ENCODE data around the gene CHAD. TPM values are rescaled to one million over a fixed set of nuclear protein-coding genes. Genes with fewer than 3 reads are reported as not detected.
"Not testable (repeated sequence)": the region's sequence is repeated elsewhere in the genome, so short reads cannot be mapped to it uniquely, and the experiment has no call there.

CHAD gene
- total RNA-seq, 1 donor from 2014 or later, result not detected

DNA sequence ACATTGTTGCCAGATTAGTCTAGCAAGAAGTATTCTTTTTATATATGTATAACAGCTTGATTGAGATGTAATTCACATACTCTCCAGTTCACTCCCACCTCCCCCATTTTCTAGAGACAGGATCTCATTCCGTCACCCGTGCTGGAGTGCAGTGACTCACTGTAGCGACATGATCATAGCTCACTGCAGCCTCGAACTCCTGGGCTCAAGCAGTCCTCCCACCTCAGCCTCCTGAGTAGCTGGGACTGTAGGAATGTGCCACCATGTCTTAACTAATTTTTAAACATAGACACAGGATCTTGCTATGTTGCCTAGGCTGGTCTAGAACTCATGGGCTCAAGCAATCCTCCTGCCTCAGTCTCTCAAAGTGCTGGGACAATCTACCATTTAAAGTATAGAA lies 6.7 kb upstream of the CHAD start:
- no peak for DNase-seq (ENCODE audit: low read depth, low spot score)

- no peak for DNase-seq (ENCODE audit: low read depth, low spot score)
Observed at GRCh38 chr17:50474523-50474922, 5.8 kb upstream of the CHAD start.

GRCh38 chr17:50473901-50474300 lies 5.2 kb upstream of the CHAD start:
- DNase-seq (ENCODE audit: low read depth, low spot score), result no peak

DNA sequence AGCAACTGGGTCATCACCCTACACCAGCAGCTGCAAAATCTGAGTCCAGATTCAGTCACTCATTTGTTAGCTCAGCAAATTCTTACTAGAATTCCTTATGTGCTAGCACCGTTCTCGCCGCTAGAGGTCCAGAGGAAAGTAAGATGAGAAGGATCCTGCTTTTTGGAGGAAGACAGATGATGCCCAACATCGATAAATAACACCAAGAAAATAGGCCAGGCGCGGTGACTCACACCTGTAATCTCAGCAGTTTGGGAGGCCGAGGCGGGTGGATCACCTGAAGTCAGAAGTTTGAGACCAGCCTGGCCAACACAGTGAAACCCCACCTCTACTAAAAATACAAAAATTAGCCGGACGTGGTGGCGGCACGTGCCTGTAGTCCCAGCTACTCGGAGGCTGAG lies 4.1 kb upstream of the CHAD start:
- not testable (repeated sequence) for DNase-seq (ENCODE audit: low read depth, low spot score)

- DNase-seq (ENCODE audit: low read depth, low spot score), result no peak
Observed at GRCh38 chr17:50472286-50472685, 3.6 kb upstream of the CHAD start.

- DNase-seq (ENCODE audit: low read depth, low spot score), result no peak
Observed at GRCh38 chr17:50471009-50471905, 2.6 kb upstream of the CHAD start.

DNA sequence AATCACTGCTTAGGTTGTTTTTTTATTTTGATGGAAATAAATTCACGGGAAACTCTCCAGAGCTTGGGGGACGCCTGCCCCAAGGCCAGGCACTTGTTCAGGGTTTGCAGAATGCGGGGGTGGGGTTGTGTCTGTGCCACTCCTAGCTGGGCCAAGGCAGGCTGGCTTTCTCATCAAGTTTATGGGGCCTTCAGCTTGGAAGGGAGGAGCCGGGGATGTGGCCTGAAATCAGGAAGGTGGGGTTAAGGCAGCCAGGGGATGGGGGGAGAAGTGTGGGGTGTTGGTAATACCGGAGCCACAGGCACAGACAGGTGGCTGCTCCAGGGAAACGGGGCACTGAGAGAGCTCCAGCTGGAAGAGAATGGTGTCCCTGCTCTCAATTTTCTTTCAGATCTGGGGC lies 1.7 kb upstream of the CHAD start:
- DNase-seq (ENCODE audit: low read depth, low spot score), result no peak

DNA sequence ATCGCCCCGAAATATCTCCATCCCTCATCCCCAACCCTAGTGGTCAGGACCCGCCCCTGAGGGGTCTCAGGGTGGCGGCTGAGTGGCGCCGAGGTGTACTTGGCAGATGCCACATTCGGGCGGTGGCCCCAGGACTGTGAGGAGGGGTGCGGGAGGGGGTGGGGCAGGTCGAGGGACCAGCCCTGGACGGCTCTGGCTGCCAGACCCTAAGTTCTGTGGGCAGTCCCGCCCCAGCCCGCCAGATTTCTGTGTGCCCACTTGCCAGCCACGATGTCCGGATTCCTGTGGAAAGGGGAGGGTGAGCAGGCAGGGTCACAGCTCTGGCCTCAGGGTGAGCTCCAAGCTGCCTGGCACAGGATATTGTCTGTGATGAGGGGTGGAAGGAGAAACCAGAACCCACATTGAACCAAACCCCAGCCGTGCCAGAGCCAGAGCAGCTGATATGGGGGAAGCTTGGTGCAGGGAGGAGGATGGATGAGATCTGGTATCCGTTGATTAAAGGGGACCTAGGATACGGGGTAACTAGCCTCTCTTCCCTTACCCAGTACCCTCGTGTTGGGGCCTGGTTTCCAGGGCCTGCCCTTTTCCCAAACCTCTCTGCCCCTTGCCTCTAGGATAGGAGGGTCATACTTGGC lies 1.1 kb upstream of the CHAD start:
- no peak for DNase-seq (ENCODE audit: low read depth, low spot score)

- no peak for DNase-seq (ENCODE audit: low read depth, low spot score)
Observed at GRCh38 chr17:50469208-50469605, 527 bp upstream of the CHAD start.

DNA sequence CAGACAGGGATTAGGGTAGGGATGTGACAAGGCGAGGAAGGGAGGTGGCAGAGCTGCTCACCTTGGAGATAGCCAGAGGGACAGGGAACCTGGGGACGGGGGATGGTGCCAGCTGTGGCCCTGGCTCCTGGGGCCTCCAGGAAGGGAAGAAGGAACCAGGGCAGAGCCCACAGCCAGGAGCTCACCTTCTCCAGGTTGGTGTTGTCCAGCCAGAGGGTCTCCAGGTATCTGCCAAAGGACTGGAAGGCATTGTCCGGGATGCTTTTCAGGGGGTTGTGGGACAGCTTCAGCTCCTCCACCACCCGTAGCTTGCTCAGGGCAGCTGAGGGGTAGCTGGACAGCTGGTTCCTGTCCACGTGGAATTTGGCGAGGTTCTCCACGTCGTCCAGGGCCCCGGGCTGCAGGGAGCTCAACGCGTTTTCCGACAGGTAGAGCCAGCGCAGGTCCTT lies 801 bp downstream of the CHAD start:
- DNase-seq (ENCODE audit: low read depth, low spot score), result no peak

GRCh38 chr17:50467114-50467854 lies 1.4 kb downstream of the CHAD start:
- no peak for DNase-seq (ENCODE audit: low read depth, low spot score)

GRCh38 chr17:50466371-50467113 lies 2.1 kb downstream of the CHAD start:
- DNase-seq (ENCODE audit: low read depth, low spot score), result no peak

DNA sequence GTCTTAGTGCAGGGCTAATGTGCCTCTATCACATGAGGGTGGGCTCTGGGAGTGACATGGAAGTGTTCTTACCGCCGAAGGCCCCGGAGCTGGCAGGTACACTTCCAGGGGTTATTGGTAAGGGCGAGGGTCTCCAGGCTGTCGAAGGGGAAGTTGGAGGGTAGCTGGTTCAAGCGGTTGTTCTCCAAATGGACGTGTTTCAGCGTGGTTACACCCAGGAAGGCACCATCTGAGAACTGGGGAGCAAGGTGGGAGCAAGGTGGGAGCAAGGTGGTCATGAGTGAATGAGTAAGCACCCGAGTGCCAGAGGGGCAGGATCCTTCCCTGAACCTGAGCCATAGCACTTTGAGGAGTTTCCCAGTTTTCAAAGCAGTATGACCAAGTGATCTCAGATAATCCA lies 3.0 kb downstream of the CHAD start:
- no peak for DNase-seq (ENCODE audit: low read depth, low spot score)

DNA sequence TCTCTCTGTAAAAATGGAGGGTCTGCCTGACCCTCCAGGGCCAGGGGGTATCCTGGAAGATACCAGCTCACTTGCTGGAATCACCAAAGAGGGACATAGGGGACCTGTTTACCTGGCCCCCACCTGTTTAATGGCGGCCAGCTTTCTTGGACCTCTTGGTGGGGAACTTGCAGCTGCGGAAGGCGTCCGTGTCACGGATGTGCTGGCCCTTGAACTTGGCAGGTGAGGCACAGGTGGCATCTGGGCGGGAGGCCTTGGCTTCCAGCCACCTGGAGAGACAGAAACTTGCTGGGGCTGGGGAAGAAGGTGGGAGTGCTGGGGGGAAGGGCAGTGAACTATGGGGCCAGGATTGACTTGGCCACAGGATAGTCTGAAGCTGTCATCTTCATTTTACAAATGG lies 3.5 kb downstream of the CHAD start:
- DNase-seq (ENCODE audit: low read depth, low spot score), result no peak

GRCh38 chr17:50464736-50465135 lies 3.9 kb downstream of the CHAD start:
- no peak for DNase-seq (ENCODE audit: low read depth, low spot score)

- DNase-seq (ENCODE audit: low read depth, low spot score), result no peak
Observed at GRCh38 chr17:50464121-50464520, 4.6 kb downstream of the CHAD start.

DNA sequence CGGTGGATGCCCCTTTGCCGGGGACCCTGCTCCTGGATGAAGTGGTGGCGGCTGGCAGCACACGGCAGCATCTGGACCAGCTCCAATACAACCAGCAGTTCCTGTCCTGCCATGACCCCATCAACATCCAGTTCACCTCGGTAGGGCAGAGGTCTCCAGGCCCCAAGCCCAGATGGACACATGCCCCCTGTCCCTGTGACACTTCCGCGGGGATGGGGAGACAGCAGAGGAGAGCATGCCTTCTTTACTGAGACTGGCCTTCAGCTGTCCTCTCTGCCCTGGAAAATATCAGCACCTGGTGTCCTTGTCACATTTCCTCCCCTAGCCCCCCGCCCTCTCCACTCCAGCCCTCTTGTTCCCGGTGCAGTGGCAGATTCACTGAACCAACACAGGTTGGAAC lies 6.2 kb downstream of the CHAD start:
- no peak for DNase-seq (ENCODE audit: low read depth, low spot score)

DNA sequence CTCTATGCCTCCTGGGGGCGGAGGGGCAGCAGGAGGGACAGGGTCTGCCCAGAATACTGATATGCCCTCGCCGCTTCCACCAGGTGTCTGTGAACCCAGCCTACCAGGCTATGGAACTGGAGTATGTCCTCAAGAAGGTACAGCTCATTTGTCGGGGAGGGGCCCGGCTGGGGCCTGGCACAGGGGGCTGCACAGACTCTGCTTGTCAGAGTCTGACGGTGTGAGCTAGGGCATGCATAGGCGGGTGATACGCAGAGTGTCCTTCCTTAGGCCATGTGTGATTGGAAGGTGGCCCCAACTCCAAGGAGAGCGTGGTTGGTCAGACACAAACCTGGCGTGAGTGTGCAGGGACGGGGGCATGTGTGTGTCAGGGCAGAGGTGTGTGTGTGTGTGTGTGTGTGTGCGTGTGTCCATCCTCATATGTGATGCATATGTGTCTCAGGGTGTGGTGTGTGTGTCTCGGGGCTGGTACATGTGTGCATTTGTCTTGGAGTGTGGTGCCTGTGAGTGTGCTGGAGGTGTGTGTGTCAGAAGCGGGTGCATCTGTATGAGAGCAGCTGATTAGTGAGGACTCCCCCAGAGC lies 7.0 kb downstream of the CHAD start:
- DNase-seq (ENCODE audit: low read depth, low spot score), result no peak

DNA sequence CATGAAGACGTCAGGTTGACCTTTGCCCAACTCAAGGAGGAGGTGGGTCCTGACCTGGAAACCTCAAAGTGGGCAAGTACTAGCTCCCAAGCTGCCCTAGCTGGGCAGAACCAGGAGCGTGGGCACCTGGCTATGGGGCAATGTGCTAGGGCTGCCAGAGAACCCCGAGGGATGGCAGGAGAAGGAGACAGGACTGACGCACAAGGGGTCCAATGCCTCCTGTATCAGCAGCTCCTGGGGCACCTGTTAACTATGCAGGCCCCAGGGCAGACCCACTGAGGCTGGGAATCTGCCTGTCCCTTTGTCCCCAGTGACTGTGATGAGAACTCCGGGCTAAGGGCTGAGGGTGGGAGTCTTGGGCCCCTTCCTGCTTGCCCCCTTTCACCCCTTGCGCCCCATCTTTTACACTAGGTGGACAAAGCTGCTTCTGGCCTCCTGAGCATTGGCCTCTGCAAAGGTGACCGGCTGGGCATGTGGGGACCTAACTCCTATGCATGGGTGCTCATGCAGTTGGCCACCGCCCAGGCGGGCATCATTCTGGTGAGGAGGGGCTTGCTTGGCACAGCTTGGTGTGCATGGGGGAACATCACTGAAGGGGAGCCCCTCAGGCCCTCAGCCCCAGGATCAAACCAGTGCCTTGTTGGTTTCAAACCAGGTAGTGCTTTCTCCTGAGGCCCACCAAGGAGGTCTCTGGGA lies 7.7 kb downstream of the CHAD start:
- DNase-seq (ENCODE audit: low read depth, low spot score), result no peak

DNA sequence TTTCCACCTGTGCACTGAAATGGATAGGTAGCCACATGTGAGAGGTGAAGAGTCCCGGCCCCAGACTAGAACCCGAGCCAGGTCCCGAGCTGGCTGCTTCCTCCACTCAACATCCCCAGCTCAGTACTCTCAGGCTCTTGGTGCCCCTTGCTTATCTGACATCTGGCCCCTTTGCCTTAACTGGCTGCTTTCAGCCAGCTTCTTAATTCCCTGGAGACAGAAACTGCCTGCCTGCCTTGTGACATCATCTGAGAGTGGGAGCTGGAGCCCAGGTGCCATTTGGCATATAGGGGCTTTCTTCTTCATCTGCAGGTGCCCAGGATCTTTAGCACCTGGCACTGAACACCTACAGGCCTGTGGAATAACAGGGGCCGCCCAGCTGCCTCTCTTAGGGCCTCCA lies 8.9 kb downstream of the CHAD start:
- DNase-seq (ENCODE audit: low read depth, low spot score), result no peak
